AG09309 (cell line): ENCODE measurements around the gene PACSIN1.

Experiments used
- DNase-seq: peaks from one replicate; pipeline ENCODE4 v3.0.0-alpha.2; 2010; ENCODE audit warnings: low read depth
- H3K4me3 ChIP-seq: 2 replicates; pipeline ENCODE4 v1.5.1; 2011; ENCODE audit warnings: mild to moderate bottlenecking, low read depth, low read length, moderate library complexity; ENCODE audit not compliant: control insufficient read depth
- CTCF ChIP-seq: IDR thresholded peaks from 2 replicates; pipeline ENCODE4 v1.5.1; 2011; ENCODE audit warnings: mild to moderate bottlenecking, low read depth, low read length, inconsistent platforms; ENCODE audit not compliant: insufficient read depth, control insufficient read depth; ENCODE audit errors: missing control alignments

The PACSIN1 gene

GRCh38 chr6:34523441-34524206, 57.7 kb downstream of the PACSIN1 start:
- no peak for TF ChIP-seq CTCF
- H3K4me3 ChIP-seq = no peak overlapping the region
- no peak for DNase-seq

GRCh38 chr6:34524499-34524898, 58.6 kb downstream of the PACSIN1 start:
- TF ChIP-seq CTCF = no peak

GRCh38 chr6:34524971-34525370, 59.1 kb downstream of the PACSIN1 start:
- DNase-seq = no peak
- no peak overlapping the region for H3K4me3 ChIP-seq
- no peak for TF ChIP-seq CTCF

More at GRCh38 chr6:34524499-34524898, 58.6 kb downstream of the PACSIN1 start:
- no peak overlapping the region for H3K4me3 ChIP-seq
- no peak for DNase-seq

GRCh38 chr6:34525431-34526175, 59.7 kb downstream of the PACSIN1 start:
- TF ChIP-seq CTCF = no peak
- no peak overlapping the region for H3K4me3 ChIP-seq
- no peak for DNase-seq

- no peak for DNase-seq
- no peak overlapping the region for H3K4me3 ChIP-seq
- no peak for TF ChIP-seq CTCF
Measured at GRCh38 chr6:34526241-34526972, 60.5 kb downstream of the PACSIN1 start.

GRCh38 chr6:34526992-34527728, 61.3 kb downstream of the PACSIN1 start:
- DNase-seq = peak; percentile 41
- H3K4me3 ChIP-seq = no peak overlapping the region
- peak; percentile 75 for TF ChIP-seq CTCF
